Measurements from ENCODE around the gene CARM1.

CARM1 gene

GRCh38 chr19:10920781-10921180, 49.4 kb downstream of the CARM1 start:
- H3K4me3 ChIP-seq (ENCODE audit: low read length) = no peak overlapping the region
- DNase-seq (ENCODE audit: low read depth) = no peak
- TF ChIP-seq CTCF (conservative IDR thresholded peaks at IDR 0.05; ENCODE audit: low read length) = no peak

GRCh38 chr19:10921199-10921909, 50.0 kb downstream of the CARM1 start:
- TF ChIP-seq CTCF (conservative IDR thresholded peaks at IDR 0.05; ENCODE audit: low read length) = no peak
- no peak overlapping the region for H3K4me3 ChIP-seq (ENCODE audit: low read length)
- no peak for DNase-seq (ENCODE audit: low read depth)

GRCh38 chr19:10921910-10922637, 50.7 kb downstream of the CARM1 start:
- no peak overlapping the region for H3K4me3 ChIP-seq (ENCODE audit: low read length)
- no peak for DNase-seq (ENCODE audit: low read depth)
- TF ChIP-seq CTCF (conservative IDR thresholded peaks at IDR 0.05; ENCODE audit: low read length) = no peak

- TF ChIP-seq CTCF (conservative IDR thresholded peaks at IDR 0.05; ENCODE audit: low read length) = no peak
- no peak overlapping the region for H3K4me3 ChIP-seq (ENCODE audit: low read length)
- DNase-seq (ENCODE audit: low read depth) = no peak
Measured at GRCh38 chr19:10922638-10923014, 51.3 kb downstream of the CARM1 start.

GRCh38 chr19:10923260-10924112, 52.1 kb downstream of the CARM1 start:
- TF ChIP-seq CTCF (conservative IDR thresholded peaks at IDR 0.05; ENCODE audit: low read length) = no peak
- no peak overlapping the region for H3K4me3 ChIP-seq (ENCODE audit: low read length)
- no peak for DNase-seq (ENCODE audit: low read depth)

- TF ChIP-seq CTCF (conservative IDR thresholded peaks at IDR 0.05; ENCODE audit: low read length) = no peak
- no peak for DNase-seq (ENCODE audit: low read depth)
- no peak overlapping the region for H3K4me3 ChIP-seq (ENCODE audit: low read length)
Measured at GRCh38 chr19:10924597-10924996, 53.2 kb downstream of the CARM1 start.

All from AG10803 (cell line).